Breast epithelium (tissue), 3 donors: ENCODE measurements around the gene QRFP.

Experiments
- CTCF ChIP-seq, 3 donors: fragments of 450-650 bp; IDR thresholded peaks; one replicate each; pipeline ENCODE4 v1.5.1; 2016 to 2017; ENCODE audit warnings: antibody characterized with exemption in 3 of 3, mild to moderate bottlenecking in 3 of 3, moderate library complexity in 3 of 3
- POLR2A ChIP-seq: fragments of 450-650 bp; IDR thresholded peaks from one replicate; pipeline ENCODE4 v1.6.1; 2016; ENCODE audit warnings: antibody characterized with exemption, mild to moderate bottlenecking, moderate library complexity
- POLR2AphosphoS5 ChIP-seq, 3 donors: sonication (generic); formaldehyde crosslinking; IDR thresholded peaks; one replicate each; pipeline ENCODE4 v1.6.1; 2017; ENCODE audit warnings: antibody characterized with exemption in 3 of 3

DNA sequence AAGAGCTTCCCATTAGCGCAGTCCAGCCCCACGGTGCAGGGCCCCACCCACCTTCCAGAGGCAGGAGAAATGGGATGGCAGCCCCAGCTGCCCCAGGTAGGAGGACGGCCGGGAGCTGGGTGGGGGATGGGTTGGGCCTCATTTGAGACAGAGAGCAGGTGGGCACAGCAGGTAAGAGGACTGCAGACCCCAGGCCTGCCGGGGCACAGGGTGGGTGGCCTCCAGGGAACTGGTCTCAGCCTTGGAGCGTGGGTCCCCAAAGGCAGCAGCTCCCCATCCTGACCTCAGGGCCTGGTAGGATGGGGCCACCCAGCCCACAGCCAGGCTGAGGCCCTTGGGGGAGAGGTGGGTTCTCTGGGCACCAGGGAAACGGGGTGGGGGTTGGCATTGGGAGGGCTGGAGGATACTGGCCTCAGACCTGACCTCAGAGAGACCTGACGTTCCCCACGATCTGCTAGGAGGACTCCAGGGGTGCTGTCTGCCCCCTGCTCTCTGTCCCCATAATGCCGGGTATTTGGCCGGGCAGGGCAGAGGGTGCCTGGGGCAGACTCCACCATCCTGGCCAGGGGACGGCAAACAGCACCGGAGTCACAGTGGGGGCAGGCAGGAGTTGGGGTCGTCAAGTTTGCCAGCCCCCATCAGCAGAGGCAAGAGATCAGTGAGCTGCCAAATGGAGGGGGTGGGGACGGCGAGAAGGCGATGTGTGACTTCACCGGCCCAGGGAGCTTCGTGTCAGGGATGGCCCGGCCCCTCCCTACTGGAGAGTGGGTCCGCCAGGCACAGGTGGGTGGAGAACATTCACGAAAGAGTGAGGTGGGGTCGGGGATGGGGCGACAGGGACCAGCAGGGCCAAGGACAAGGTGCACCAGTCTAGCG, 6.8 kb upstream of the QRFP start:
- TF ChIP-seq CTCF (IDR thresholded peaks at IDR 0.05) (no peak), POLR2AphosphoS5 (IDR thresholded peaks at IDR 0.05) (no peak), POLR2A (no peak)
